IMR-90 (cell line): ENCODE measurements around the gene PLD1. TPM values are rescaled to one million over a fixed set of nuclear protein-coding genes. Genes with fewer than 3 reads are reported as not detected.

Source experiments
- ATAC-seq: fragments of 200-7000 bp; cut with Tn5 transposase; 2 replicates; pipeline ENCODE4 v1.9.1; 2020; ENCODE audit warnings: low read depth, mild to moderate bottlenecking, moderate library complexity
- BruUV-seq: library from RNA; stranded (reverse); fragments of 400-500 nt; replicated peaks from 2 replicates; lab custom pipeline; 2021; lab: Mats Ljungman, UMichigan
- CTCF ChIA-PET: fragments of 300-600 bp; formaldehyde crosslinking; extraction: SDS; loops from one replicate; lab custom pipeline; 2021; ENCODE audit warnings: antibody characterized with exemption; lab: Yijun Ruan, JAX
- POLR2A ChIA-PET: fragments of 300-600 bp; sonication (Branson Sonifier 250); formaldehyde crosslinking; loops from one replicate; lab custom pipeline; 2022; ENCODE audit warnings: antibody characterized with exemption; ENCODE audit not compliant: unreplicated experiment; lab: Charles Lee
- DNase-seq: peaks from one replicate; pipeline ENCODE4 v3.0.0; 2013
- H2AFZ ChIP-seq: replicated peaks from 2 replicates; pipeline ENCODE3; 2013; ENCODE audit warnings: low read length, mild to moderate bottlenecking; ENCODE audit not compliant: poor library complexity
- H2AK5ac ChIP-seq: 2 replicates; pipeline ENCODE4 v1.6.1; 2013; ENCODE audit warnings: low read depth, low read length, inconsistent platforms
- H2AK9ac ChIP-seq: replicated peaks from 2 replicates; pipeline ENCODE3; 2013; ENCODE audit warnings: mild to moderate bottlenecking, low read depth, low read length, moderate library complexity; ENCODE audit not compliant: poor library complexity
- H2BK120ac ChIP-seq: 2 replicates; pipeline ENCODE4 v1.6.1; 2013; ENCODE audit warnings: low read depth, low read length, inconsistent platforms
- H2BK15ac ChIP-seq: 3 replicates; pipeline ENCODE4 v1.6.1; 2013; ENCODE audit warnings: low read depth, low read length, inconsistent platforms
- H2BK20ac ChIP-seq: 2 replicates; pipeline ENCODE4 v1.6.1; 2013; ENCODE audit warnings: low read depth, mild to moderate bottlenecking, inconsistent platforms, low read length, moderate library complexity
- H2BK5ac ChIP-seq: 2 replicates; pipeline ENCODE4 v1.6.1; 2013; ENCODE audit warnings: mild to moderate bottlenecking, low read depth, low read length, inconsistent platforms; ENCODE audit not compliant: poor library complexity, severe bottlenecking
- H3K14ac ChIP-seq: replicated peaks from 2 replicates; pipeline ENCODE4 v1.6.1; 2013; ENCODE audit warnings: low read depth, low read length, inconsistent platforms
- H3K18ac ChIP-seq: 2 replicates; pipeline ENCODE4 v1.6.1; 2013; ENCODE audit warnings: low read depth, low read length, control low read depth
- H3K23ac ChIP-seq: 2 replicates; pipeline ENCODE4 v1.6.1; 2013; ENCODE audit warnings: low read depth, low read length, inconsistent platforms
- H3K27ac ChIP-seq: 2 replicates; pipeline ENCODE4 v1.5.1; 2013; ENCODE audit warnings: mild to moderate bottlenecking, control low read depth, low read length; ENCODE audit not compliant: insufficient read depth
- H3K27me3 ChIP-seq: 2 replicates; pipeline ENCODE4 v1.6.1; 2013; ENCODE audit warnings: low read length; ENCODE audit not compliant: control insufficient read depth, insufficient read depth
- H3K36me3 ChIP-seq: 2 replicates; pipeline ENCODE4 v1.6.1; 2013; ENCODE audit warnings: low read length, mixed read lengths; ENCODE audit not compliant: control insufficient read depth, insufficient read depth
- H3K4ac ChIP-seq: 2 replicates; pipeline ENCODE4 v1.6.1; 2013; ENCODE audit warnings: low read depth, low read length, inconsistent platforms
- H3K4me1 ChIP-seq: 2 replicates; pipeline ENCODE4 v1.6.1; 2013; ENCODE audit warnings: low read length, mixed read lengths; ENCODE audit not compliant: control insufficient read depth, insufficient read depth
- H3K4me2 ChIP-seq: 2 replicates; pipeline ENCODE4 v1.6.1; 2013; ENCODE audit warnings: low read depth, mild to moderate bottlenecking, control low read depth, low read length, moderate library complexity
- H3K4me3 ChIP-seq: 2 replicates; pipeline ENCODE4 v1.5.1; 2013; ENCODE audit warnings: low read depth, mild to moderate bottlenecking, control low read depth, low read length, moderate library complexity; ENCODE audit not compliant: insufficient read depth
- H3K56ac ChIP-seq: 2 replicates; pipeline ENCODE4 v1.6.1; 2013; ENCODE audit warnings: low read length, inconsistent platforms; ENCODE audit not compliant: insufficient read depth; ENCODE audit errors: extremely low read depth
- H3K79me1 ChIP-seq, 2 experiments: 2 replicates each; pipeline ENCODE4 v1.6.1; 2013; ENCODE audit warnings: low read length in 2 of 2, inconsistent platforms in 1 of 2, low read depth in 1 of 2
- H3K9ac ChIP-seq: 2 replicates; pipeline ENCODE4 v1.6.1; 2013; ENCODE audit warnings: low read depth, low read length, control low read depth
- H3K9me1 ChIP-seq: 2 replicates; pipeline ENCODE4 v1.6.1; 2013; ENCODE audit warnings: low read length, inconsistent platforms; ENCODE audit not compliant: insufficient read depth
- H3K9me3 ChIP-seq: 2 replicates; pipeline ENCODE4 v1.6.1; 2013; ENCODE audit warnings: low read length; ENCODE audit not compliant: control insufficient read depth, insufficient read depth
- H4K20me1 ChIP-seq: 2 replicates; pipeline ENCODE4 v1.6.1; 2013; ENCODE audit warnings: low read length, inconsistent platforms; ENCODE audit not compliant: insufficient read depth
- H4K5ac ChIP-seq: 2 replicates; pipeline ENCODE4 v1.6.1; 2013; ENCODE audit warnings: mild to moderate bottlenecking, low read depth, low read length, control low read depth
- H4K8ac ChIP-seq, 2 experiments: 2 replicates each; pipeline ENCODE4 v1.6.1; 2013; ENCODE audit warnings: low read depth in 2 of 2, low read length in 2 of 2, control low read depth in 1 of 2, inconsistent platforms in 1 of 2
- H4K91ac ChIP-seq: 2 replicates; pipeline ENCODE4 v1.6.1; 2013; ENCODE audit warnings: low read depth, low read length, inconsistent platforms; ENCODE audit not compliant: insufficient read depth
- CEBPB ChIP-seq: IDR thresholded peaks from 2 replicates; pipeline ENCODE4 v1.6.1; 2012; ENCODE audit warnings: low read depth, low read length, improper control_type of control experiment
- CTCF ChIP-seq: conservative IDR thresholded peaks from 2 replicates; pipeline ENCODE4 v1.5.1; 2012; ENCODE audit warnings: mild to moderate bottlenecking, low read depth, low read length, improper control_type of control experiment
- ELK1 ChIP-seq: fragments of 150-350 bp; IDR thresholded peaks from 2 replicates; pipeline ENCODE4 v1.6.1; 2016; ENCODE audit warnings: low read depth, mild to moderate bottlenecking, low read length, moderate library complexity, borderline replicate concordance
- FOS ChIP-seq: fragments of 150-350 bp; IDR thresholded peaks from 2 replicates; pipeline ENCODE4 v1.6.1; 2016; ENCODE audit warnings: low read depth, low read length
- RCOR1 ChIP-seq: IDR thresholded peaks from 2 replicates; pipeline ENCODE4 v1.6.1; 2012; ENCODE audit warnings: mild to moderate bottlenecking, low read length, improper control_type of control experiment; ENCODE audit not compliant: insufficient replicate concordance
- USF2 ChIP-seq: fragments of 150-350 bp; IDR thresholded peaks from 2 replicates; pipeline ENCODE4 v1.6.1; 2017; ENCODE audit warnings: mild to moderate bottlenecking, antibody characterized with exemption, low read length, low read depth
- WGBS, 2 experiments: methylation state at CpG; one replicate each; pipeline versions ENCODE4 v1.1.5 to v1.1.7; 2013; ENCODE audit warnings: missing lambda C conversion rate in 2 of 2; ENCODE audit not compliant: insufficient read length in 1 of 2; ENCODE audit errors: extremely low coverage in 2 of 2; 5-methylcytosine and 5-hydroxymethylcytosine counted together
- dilution Hi-C: fragments of 300-500 bp; cut with HindIII; formaldehyde crosslinking; loops from one replicate; pipeline ENCODE4 v1.14.3; 2018; ENCODE audit warnings: low sequenced_read_pairs; ENCODE audit not compliant: unreplicated experiment
- in situ Hi-C: fragments of 300-500 bp; cut with MboI; formaldehyde crosslinking; loops from 3 replicates; pipeline ENCODE4 v1.14.3; 2019; ENCODE audit warnings: low sequenced_read_pairs, inconsistent platforms, mixed read lengths
- intact Hi-C: fragments of 100-400 bp; cut with micrococcal nuclease; formaldehyde crosslinking; loops from 2 replicates; pipeline ENCODE4 v1.10.0; 2022
- polyA plus RNA-seq, 3 experiments: library from polyadenylated mRNA; depleted of rRNA; stranded (reverse); fragments of >200 nt; gene quantifications; 2 replicates each; pipeline ENCODE4 v1.2.3, GENCODE V29; 2012; ENCODE audit warnings: low replicate concordance in 1 of 3
- total RNA-seq: library from RNA; depleted of rRNA; stranded (reverse); fragments of >200 nt; gene quantifications from 2 replicates; pipeline ENCODE4 v1.2.3, GENCODE V29; 2012

PLD1 gene
- total and polyA plus RNA-seq, 2 of the 4 experiments (the other 2 are of a cell fraction), result 3.3 to 9.7 TPM

- H3K9ac ChIP-seq, result no peak overlapping the region
- H3K4me1 ChIP-seq, result peaks cover 28% of the 10 kb centered on the region
- no peaks in the 10 kb centered on the region; the same call in 1 of the 2 replicates for H3K36me3 ChIP-seq
- H3K4me2 ChIP-seq, result peak overlapping the region; percentile 72; the same call in 1 of the 2 replicates
- H3K4me3 ChIP-seq, result no peak overlapping the region
- peak; percentile 93 for DNase-seq
- peak overlapping the region; percentile 43; the same call in 1 of the 2 replicates for H4K91ac ChIP-seq
- peaks cover 24 to 49% of the 10 kb centered on the region in 2 experiments for H3K79me1 ChIP-seq
- ChIA-PET CTCF (interaction anchor here (1.3 kb wide), 1 partner anchor 10 kb away, joined by 3 read pairs; no protein-coding TSS in a partner anchor), POLR2A (interaction anchor here (0.6 kb wide), 1 partner anchor 239 kb away, joined by 3 read pairs; no protein-coding TSS in a partner anchor)
- H3K9me1 ChIP-seq, result peaks cover 9% of the 10 kb centered on the region
- H2BK5ac ChIP-seq, result peak overlapping the region; percentile 38
- peak overlapping the region; percentile 0; the same call in 1 of the 3 replicates for H2BK15ac ChIP-seq
- 100% methylated on average over 1 of the region's 4 CpGs; no CpG with 5 or more reads in 1 of the 2 experiments for WGBS, 2 experiments
- intact Hi-C loops (no loop called here), dilution Hi-C loops (no loop called here), in situ Hi-C loops (no loop called here)
- peak overlapping the region; percentile 16; the same call in 1 of the 2 replicates for H2BK120ac ChIP-seq
- H3K18ac ChIP-seq, result peak overlapping the region; percentile 89
- H2AK5ac ChIP-seq, result 0 out of 2 replicates have a peak overlapping the region, but pooled peaks have one; percentile 25
- H3K4ac ChIP-seq, result peak overlapping the region; percentile 61; the same call in 1 of the 2 replicates
- H3K56ac ChIP-seq, result no peak overlapping the region
- no peak overlapping the region for H2AK9ac ChIP-seq
- H4K20me1 ChIP-seq, result no peaks in the 10 kb centered on the region; the same call in 1 of the 2 replicates
- H3K14ac ChIP-seq, result peak overlapping the region; percentile 64; the same call in 1 of the 2 replicates
- no peaks in the 10 kb centered on the region for H3K9me3 ChIP-seq
- H4K5ac ChIP-seq, result peak overlapping the region; percentile 71
- no peaks in the 10 kb centered on the region for H3K27me3 ChIP-seq
- no peak overlapping the region for H3K23ac ChIP-seq
- ATAC-seq, result no peak
- BruUV-seq, result no TSS peak
- peak overlapping the region; percentile 55 for H3K27ac ChIP-seq
- no peak overlapping the region; a peak in 1 of 4 replicates for H4K8ac ChIP-seq
- TF ChIP-seq USF2 (no peak), CTCF (no peak), RCOR1 (no peak), FOS (0 out of 2 replicates have a peak, but pooled peaks have one; percentile 20), CEBPB (peak; percentile 30; the same call in 1 of the 2 replicates), ELK1 (no peak)
- H2BK20ac ChIP-seq, result peak overlapping the region; percentile 55
- no peak overlapping the region for H2AFZ ChIP-seq
Measured at GRCh38 chr3:171801738-171802589, 8.3 kb downstream of the PLD1 start.
